ENCODE results near the gene KCNJ6.

- TF ChIP-seq RARB (CRISPR knock-in tag; IDR thresholded peaks at IDR 0.05) (no peak), PATZ1 (CRISPR knock-in tag; IDR thresholded peaks at IDR 0.05; ENCODE audit: borderline replicate concordance) (no peak), ARNTL (CRISPR knock-in tag; IDR thresholded peaks at IDR 0.05; ENCODE audit: borderline replicate concordance, low read depth) (no peak), ZC3H10 (CRISPR knock-in tag; IDR thresholded peaks at IDR 0.05) (no peak), ESRRG (CRISPR knock-in tag; IDR thresholded peaks at IDR 0.05) (no peak), BACH2 (CRISPR knock-in tag; IDR thresholded peaks at IDR 0.05; ENCODE audit: borderline replicate concordance) (no peak), SNAI2 (CRISPR knock-in tag; IDR thresholded peaks at IDR 0.05) (no peak), TCF4 (CRISPR knock-in tag; IDR thresholded peaks at IDR 0.05; ENCODE audit: borderline replicate concordance) (no peak), ISL1 (CRISPR knock-in tag; IDR thresholded peaks at IDR 0.05) (no peak), PPARA (CRISPR knock-in tag; IDR thresholded peaks at IDR 0.05; ENCODE audit: borderline replicate concordance) (no peak), ZFP3 (CRISPR knock-in tag; IDR thresholded peaks at IDR 0.05) (no peak), ZNF70 (CRISPR knock-in tag; IDR thresholded peaks at IDR 0.05) (no peak)
These were observed 16.7 kb upstream of the KCNJ6 start for GRCh38 chr21:37932936-37933335.

Measured in SK-N-SH treated with all-trans-retinoic acid at 6 μM for 48 hours (cell line).